HFFc6 (cell line): Measurements from ENCODE around the gene TM4SF5. TPM values are rescaled to one million over a fixed set of nuclear protein-coding genes. Genes with fewer than 3 reads are reported as not detected.

Experiments used
- DNase-seq: peaks from one replicate; pipeline ENCODE4 v3.0.0-alpha.2; 2018
- H3K27ac Mint-ChIP-seq: 2 replicates; pipeline ENCODE4 v1.8.0; 2020; ENCODE audit warnings: mild to moderate bottlenecking, mixed read lengths
- H3K27me3 Mint-ChIP-seq: 2 replicates; pipeline ENCODE4 v1.8.0; 2021; ENCODE audit warnings: mild to moderate bottlenecking, moderate library complexity, mixed read lengths; ENCODE audit not compliant: insufficient read depth
- H3K36me3 Mint-ChIP-seq: 2 replicates; pipeline ENCODE4 v1.8.0; 2021; ENCODE audit warnings: low read depth, mixed read lengths
- H3K4me1 Mint-ChIP-seq: 2 replicates; pipeline ENCODE4 v1.8.0; 2020; ENCODE audit warnings: low read depth, mixed read lengths
- H3K4me3 Mint-ChIP-seq: 2 replicates; pipeline ENCODE4 v1.8.0; 2020; ENCODE audit warnings: mild to moderate bottlenecking, moderate library complexity, mixed read lengths
- H3K9me3 Mint-ChIP-seq: 2 replicates; pipeline ENCODE4 v1.8.0; 2020; ENCODE audit warnings: mild to moderate bottlenecking, mixed read lengths
- CTCF ChIP-seq: fragments of 200-600 bp; sonication (generic); IDR thresholded peaks from 2 replicates; pipeline ENCODE4 v1.5.0; 2021; ENCODE audit warnings: antibody characterized with exemption, mild to moderate bottlenecking
- total RNA-seq, 6 experiments: library from RNA; stranded (reverse); fragmentation: NEBNext Ultra II Directional; extraction: Animal tissue kit (Norgen Biotek cat#: 25700); gene quantifications; 2 replicates in 1 of 6; 3 replicates in 5 of 6; pipeline ENCODE4 v1.2.3, GENCODE V29; 2021

The TM4SF5 gene
- total RNA-seq, 6 experiments from 2014 or later = not detected

- Mint-ChIP-seq H3K36me3 (no peaks in the 10 kb centered on the region), H3K27ac (no peak within 1 kb of the TSS), H3K4me1 (peaks cover 15% of the 10 kb centered on the region), H3K9me3 (no peaks in the 10 kb centered on the region), H3K4me3 (peak within 1 kb of the TSS; percentile 74), H3K27me3 (peaks cover 47% of the 10 kb centered on the region)
- no peak for DNase-seq
- TF ChIP-seq CTCF = no peak
Observed at GRCh38 chr17:4739122-4740024, 32.3 kb upstream of the TM4SF5 start, which contains the start of the genes CXCL16 and ZMYND15. Gene CXCL16, minus strand, starts transcription at chr17:4739928. Its CDS starts 589 bp downstream, at chr17:4739339. Gene ZMYND15, plus strand, starts transcription at chr17:4739833. Its CDS starts 716 bp downstream, at chr17:4740549.

GRCh38 chr17:4740025-4740351, 31.7 kb upstream of the TM4SF5 start:
- H3K4me3 Mint-ChIP-seq = peak overlapping the region; percentile 74
- no peaks in the 10 kb centered on the region for H3K36me3 Mint-ChIP-seq
- H3K27me3 Mint-ChIP-seq = peaks cover 49% of the 10 kb centered on the region
- no peak overlapping the region for H3K27ac Mint-ChIP-seq
- TF ChIP-seq CTCF = no peak
- no peaks in the 10 kb centered on the region for H3K9me3 Mint-ChIP-seq
- H3K4me1 Mint-ChIP-seq = peaks cover 15% of the 10 kb centered on the region
- DNase-seq = no peak

- Mint-ChIP-seq H3K4me3 (peak overlapping the region; percentile 74; the same call in 1 of the 2 replicates), H3K4me1 (peaks cover 15% of the 10 kb centered on the region), H3K9me3 (no peaks in the 10 kb centered on the region), H3K36me3 (no peaks in the 10 kb centered on the region), H3K27me3 (peaks cover 51% of the 10 kb centered on the region), H3K27ac (no peak overlapping the region)
- TF ChIP-seq CTCF = no peak
- no peak for DNase-seq
Observed at GRCh38 chr17:4740584-4740983, 31.1 kb upstream of the TM4SF5 start.

GRCh38 chr17:4741544-4741943, 30.1 kb upstream of the TM4SF5 start:
- Mint-ChIP-seq H3K36me3 (no peaks in the 10 kb centered on the region), H3K4me3 (no peak overlapping the region), H3K9me3 (no peaks in the 10 kb centered on the region), H3K27ac (no peak overlapping the region), H3K27me3 (peaks cover 56% of the 10 kb centered on the region), H3K4me1 (peaks cover 8% of the 10 kb centered on the region)
- no peak for TF ChIP-seq CTCF
- DNase-seq = no peak

GRCh38 chr17:4742133-4742532, 29.6 kb upstream of the TM4SF5 start:
- Mint-ChIP-seq H3K36me3 (no peaks in the 10 kb centered on the region), H3K27ac (no peak overlapping the region), H3K9me3 (no peaks in the 10 kb centered on the region), H3K4me3 (no peak overlapping the region), H3K4me1 (peaks cover 8% of the 10 kb centered on the region), H3K27me3 (peaks cover 56% of the 10 kb centered on the region)
- no peak for TF ChIP-seq CTCF
- no peak for DNase-seq
